ENCODE measurements around the gene PJVK. TPM values are rescaled to one million over a fixed set of nuclear protein-coding genes. Genes with fewer than 3 reads are reported as not detected.

The PJVK gene
- total and polyA plus RNA-seq, 2 of the 13 experiments (the other 11 are each of a cell fraction or from before 2014, with no cell fraction given), result 1.2 to 2.6 TPM

- TF ChIP-seq, protein P1, sequence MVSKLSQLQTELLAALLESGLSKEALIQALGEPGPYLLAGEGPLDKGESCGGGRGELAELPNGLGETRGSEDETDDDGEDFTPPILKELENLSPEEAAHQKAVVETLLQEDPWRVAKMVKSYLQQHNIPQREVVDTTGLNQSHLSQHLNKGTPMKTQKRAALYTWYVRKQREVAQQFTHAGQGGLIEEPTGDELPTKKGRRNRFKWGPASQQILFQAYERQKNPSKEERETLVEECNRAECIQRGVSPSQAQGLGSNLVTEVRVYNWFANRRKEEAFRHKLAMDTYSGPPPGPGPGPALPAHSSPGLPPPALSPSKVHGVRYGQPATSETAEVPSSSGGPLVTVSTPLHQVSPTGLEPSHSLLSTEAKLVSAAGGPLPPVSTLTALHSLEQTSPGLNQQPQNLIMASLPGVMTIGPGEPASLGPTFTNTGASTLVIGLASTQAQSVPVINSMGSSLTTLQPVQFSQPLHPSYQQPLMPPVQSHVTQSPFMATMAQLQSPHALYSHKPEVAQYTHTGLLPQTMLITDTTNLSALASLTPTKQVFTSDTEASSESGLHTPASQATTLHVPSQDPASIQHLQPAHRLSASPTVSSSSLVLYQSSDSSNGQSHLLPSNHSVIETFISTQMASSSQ (IDR thresholded peaks at IDR 0.05; ENCODE audit: low read depth), result 0 out of 2 replicates have a peak, but pooled peaks have one; percentile 21
- TF ChIP-seq, protein P1 (CRISPR knock-in tag; IDR thresholded peaks at IDR 0.05; ENCODE audit: borderline replicate concordance), result peak; percentile 38; the same call in 1 of the 2 replicates
- TF ChIP-seq FOXA1 (IDR thresholded peaks at IDR 0.05) (no peak), FOXA1 (CRISPR knock-in tag; IDR thresholded peaks at IDR 0.05) (peak; percentile 70), MED1 (CRISPR knock-in tag; IDR thresholded peaks at IDR 0.05) (peak; percentile 74), ZNF281 (CRISPR knock-in tag; IDR thresholded peaks at IDR 0.05; ENCODE audit: borderline replicate concordance) (peak; percentile 42; the same call in 1 of the 2 replicates), ZNF788 (CRISPR knock-in tag; IDR thresholded peaks at IDR 0.05; ENCODE audit: borderline replicate concordance) (peak; percentile 67; the same call in 1 of the 2 replicates), DMAP1 (CRISPR knock-in tag; IDR thresholded peaks at IDR 0.05) (peak; percentile 42; the same call in 1 of the 2 replicates), PHF21A (CRISPR knock-in tag; IDR thresholded peaks at IDR 0.05) (peak; percentile 79; the same call in 1 of the 2 replicates), FOXP1 (IDR thresholded peaks at IDR 0.05) (peak; percentile 75), FOXP1 (CRISPR knock-in tag; IDR thresholded peaks at IDR 0.05) (peak; percentile 85), ZNF660 (CRISPR knock-in tag; IDR thresholded peaks at IDR 0.05; ENCODE audit: borderline replicate concordance, low read depth) (no peak), GFI1 (CRISPR knock-in tag; IDR thresholded peaks at IDR 0.05; ENCODE audit: borderline replicate concordance) (no peak), HMG20A (CRISPR knock-in tag; IDR thresholded peaks at IDR 0.05; ENCODE audit: borderline replicate concordance) (peak; percentile 90; the same call in 1 of the 2 replicates), ZNF264 (CRISPR knock-in tag; IDR thresholded peaks at IDR 0.05) (peak; percentile 44; the same call in 1 of the 2 replicates), ZSCAN9 (CRISPR knock-in tag; IDR thresholded peaks at IDR 0.05; ENCODE audit: borderline replicate concordance) (peak; percentile 45; the same call in 1 of the 2 replicates), TCF7 (IDR thresholded peaks at IDR 0.05; ENCODE audit: low read depth) (0 out of 2 replicates have a peak, but pooled peaks have one; percentile 30), SRSF9 (IDR thresholded peaks at IDR 0.05; ENCODE audit: borderline replicate concordance, insufficient read depth, low read depth, low read length, poor library complexity, severe bottlenecking) (no peak), ETV6 (CRISPR knock-in tag; conservative IDR thresholded peaks at IDR 0.05) (no peak), NFYB (CRISPR knock-in tag; IDR thresholded peaks at IDR 0.05) (0 out of 2 replicates have a peak, but pooled peaks have one; percentile 33), ELF1 (CRISPR knock-in tag; IDR thresholded peaks at IDR 0.05) (0 out of 2 replicates have a peak, but pooled peaks have one; percentile 25)
- TF ChIP-seq, protein P2, sequence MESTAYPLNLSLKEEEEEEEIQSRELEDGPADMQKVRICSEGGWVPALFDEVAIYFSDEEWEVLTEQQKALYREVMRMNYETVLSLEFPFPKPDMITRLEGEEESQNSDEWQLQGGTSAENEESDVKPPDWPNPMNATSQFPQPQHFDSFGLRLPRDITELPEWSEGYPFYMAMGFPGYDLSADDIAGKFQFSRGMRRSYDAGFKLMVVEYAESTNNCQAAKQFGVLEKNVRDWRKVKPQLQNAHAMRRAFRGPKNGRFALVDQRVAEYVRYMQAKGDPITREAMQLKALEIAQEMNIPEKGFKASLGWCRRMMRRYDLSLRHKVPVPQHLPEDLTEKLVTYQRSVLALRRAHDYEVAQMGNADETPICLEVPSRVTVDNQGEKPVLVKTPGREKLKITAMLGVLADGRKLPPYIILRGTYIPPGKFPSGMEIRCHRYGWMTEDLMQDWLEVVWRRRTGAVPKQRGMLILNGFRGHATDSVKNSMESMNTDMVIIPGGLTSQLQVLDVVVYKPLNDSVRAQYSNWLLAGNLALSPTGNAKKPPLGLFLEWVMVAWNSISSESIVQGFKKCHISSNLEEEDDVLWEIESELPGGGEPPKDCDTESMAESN (CRISPR knock-in tag; conservative IDR thresholded peaks at IDR 0.05), result peak; percentile 73
These were observed 22.8 kb upstream of the PJVK start (continued) for GRCh38 chr2:178428396-178428806.
